Endodermal cell (in vitro differentiated cells): ENCODE results near the gene CCDC158. TPM values are rescaled to one million over a fixed set of nuclear protein-coding genes. Genes with fewer than 3 reads are reported as not detected.

Experiments
- DNase-seq: peaks from one replicate; pipeline ENCODE4 v3.0.0-alpha.2; 2017
- H3K27ac ChIP-seq: 2 replicates; pipeline ENCODE4 v1.5.1; 2013; ENCODE audit warnings: mild to moderate bottlenecking, low read depth, low read length, moderate library complexity
- H3K27me3 ChIP-seq: 2 replicates; pipeline ENCODE4 v1.6.1; 2013; ENCODE audit warnings: mild to moderate bottlenecking, low read length, moderate library complexity; ENCODE audit not compliant: insufficient read depth, control insufficient read depth, poor library complexity, severe bottlenecking
- H3K36me3 ChIP-seq: 2 replicates; pipeline ENCODE4 v1.7.0; 2013; ENCODE audit warnings: mild to moderate bottlenecking, low read length, moderate library complexity; ENCODE audit not compliant: control insufficient read depth, insufficient read depth
- H3K4me1 ChIP-seq: one replicate; pipeline ENCODE4 v1.7.0; 2013; ENCODE audit warnings: low read length; ENCODE audit not compliant: control insufficient read depth, insufficient read depth
- H3K4me3 ChIP-seq: 2 replicates; pipeline ENCODE4 v1.5.1; 2013; ENCODE audit warnings: mild to moderate bottlenecking, low read length, moderate library complexity
- H3K9ac ChIP-seq: 2 replicates; pipeline ENCODE4 v1.6.1; 2013; ENCODE audit warnings: mild to moderate bottlenecking, low read length, moderate library complexity; ENCODE audit not compliant: poor library complexity, severe bottlenecking; ENCODE audit errors: extremely low read depth
- H3K9me3 ChIP-seq: 2 replicates; pipeline ENCODE4 v1.6.1; 2013; ENCODE audit warnings: mild to moderate bottlenecking, low read length, moderate library complexity; ENCODE audit not compliant: control insufficient read depth
- H3K27ac Mint-ChIP-seq: 2 replicates; pipeline ENCODE4 v1.8.0; 2020; ENCODE audit warnings: mixed read lengths
- H3K27me3 Mint-ChIP-seq: 2 replicates; pipeline ENCODE4 v1.8.0; 2021; ENCODE audit warnings: mild to moderate bottlenecking, mixed read lengths; ENCODE audit not compliant: insufficient read depth
- H3K36me3 Mint-ChIP-seq: 2 replicates; pipeline ENCODE4 v1.8.0; 2020; ENCODE audit warnings: low read depth, mixed read lengths
- H3K4me1 Mint-ChIP-seq: 2 replicates; pipeline ENCODE4 v1.8.0; 2020; ENCODE audit warnings: mixed read lengths
- H3K4me3 Mint-ChIP-seq: 2 replicates; pipeline ENCODE4 v1.8.0; 2020; ENCODE audit warnings: mild to moderate bottlenecking, moderate library complexity, mixed read lengths
- H3K9me3 Mint-ChIP-seq: 2 replicates; pipeline ENCODE4 v1.8.0; 2020; ENCODE audit warnings: mild to moderate bottlenecking, mixed read lengths
- CTCF ChIP-seq: fragments of 200-600 bp; sonication (generic); conservative IDR thresholded peaks from 2 replicates; pipeline ENCODE4 v1.5.0; 2021; ENCODE audit warnings: antibody characterized with exemption, mild to moderate bottlenecking
- WGBS, 2 experiments: methylation state at CpG; one replicate each; pipeline versions ENCODE4 v1.1.5 to v1.1.7; 2013; ENCODE audit warnings: missing lambda C conversion rate in 2 of 2, mixed read lengths in 1 of 2; ENCODE audit not compliant: insufficient coverage in 1 of 2, insufficient read length in 1 of 2; 5-methylcytosine and 5-hydroxymethylcytosine counted together
- total RNA-seq, 2 donors: library from RNA; stranded (reverse); fragmentation: NEBNext Ultra II Directional in 1 of 2; extraction: Animal tissue kit (Norgen Biotek cat#: 25700) in 1 of 2; gene quantifications; 2 replicates in 1 of 2; 3 replicates in 1 of 2; pipeline ENCODE4 v1.2.1, GENCODE V29; 2021

CCDC158 gene
- total RNA-seq, 2 donors from 2014 or later = not detected

GRCh38 chr4:76276813-76277212 lies 144.1 kb downstream of the CCDC158 start:
- H3K4me1 Mint-ChIP-seq = no peaks in the 10 kb centered on the region
- H3K27me3 ChIP-seq = no peaks in the 10 kb centered on the region
- H3K27me3 Mint-ChIP-seq = no peaks in the 10 kb centered on the region
- H3K4me3 ChIP-seq = no peak overlapping the region
- H3K9ac ChIP-seq = no peak overlapping the region
- TF ChIP-seq CTCF = no peak
- 87 to 97% methylated on average over 8 to 9 of the region's 9 CpGs for WGBS, 2 experiments
- no peak overlapping the region for H3K27ac Mint-ChIP-seq
- no peaks in the 10 kb centered on the region for H3K9me3 ChIP-seq
- DNase-seq = no peak
- no peaks in the 10 kb centered on the region for H3K36me3 Mint-ChIP-seq
- no peak overlapping the region for H3K27ac ChIP-seq
- no peaks in the 10 kb centered on the region for H3K9me3 Mint-ChIP-seq
- H3K4me3 Mint-ChIP-seq = no peak overlapping the region
- H3K4me1 ChIP-seq = no peaks in the 10 kb centered on the region
- no peaks in the 10 kb centered on the region for H3K36me3 ChIP-seq

GRCh38 chr4:76275486-76276124 lies 145.3 kb downstream of the CCDC158 start:
- Histone ChIP-seq H3K9ac (no peak overlapping the region), H3K4me3 (no peak overlapping the region), H3K27me3 (no peaks in the 10 kb centered on the region), H3K9me3 (no peaks in the 10 kb centered on the region), H3K4me1 (no peaks in the 10 kb centered on the region), H3K27ac (no peak overlapping the region), H3K36me3 (no peaks in the 10 kb centered on the region)
- TF ChIP-seq CTCF = no peak
- no peak overlapping the region for H3K4me3 Mint-ChIP-seq
- no peak for DNase-seq
- no peaks in the 10 kb centered on the region for H3K27me3 Mint-ChIP-seq
- no peaks in the 10 kb centered on the region for H3K4me1 Mint-ChIP-seq
- H3K27ac Mint-ChIP-seq = no peak overlapping the region
- H3K9me3 Mint-ChIP-seq = no peaks in the 10 kb centered on the region
- 88 to 100% methylated on average over 1 to 3 of the region's 3 CpGs for WGBS, 2 experiments
- no peaks in the 10 kb centered on the region for H3K36me3 Mint-ChIP-seq

DNA sequence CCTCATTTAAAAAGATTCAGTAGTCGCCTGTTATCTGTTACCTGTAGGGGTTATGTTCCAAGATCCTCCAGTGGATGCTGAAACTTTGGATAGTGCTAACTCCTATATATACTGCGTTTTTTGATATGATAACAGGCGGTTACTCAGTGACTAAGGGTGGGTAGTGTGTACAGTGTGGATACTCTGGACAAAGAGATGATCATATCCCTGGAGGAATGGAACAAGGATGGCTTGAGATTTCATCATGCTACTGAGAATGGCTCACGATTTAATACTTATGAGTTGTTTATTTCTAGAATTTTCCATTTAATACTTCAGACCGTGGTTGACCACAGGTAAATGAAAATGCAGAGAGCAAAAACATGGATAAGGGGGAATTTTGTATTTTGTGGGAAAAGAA lies 147.9 kb downstream of the CCDC158 start:
- no peaks in the 10 kb centered on the region for H3K4me1 ChIP-seq
- H3K27me3 ChIP-seq = no peaks in the 10 kb centered on the region
- no peaks in the 10 kb centered on the region for H3K36me3 ChIP-seq
- H3K27me3 Mint-ChIP-seq = no peaks in the 10 kb centered on the region
- H3K4me3 Mint-ChIP-seq = no peak overlapping the region
- WGBS, 2 experiments = 80 to 90% methylated on average over 2 to 5 of the region's 5 CpGs
- H3K36me3 Mint-ChIP-seq = no peaks in the 10 kb centered on the region
- no peak for DNase-seq
- H3K4me1 Mint-ChIP-seq = no peaks in the 10 kb centered on the region
- H3K4me3 ChIP-seq = no peak overlapping the region
- H3K9me3 Mint-ChIP-seq = no peaks in the 10 kb centered on the region
- no peak overlapping the region for H3K27ac ChIP-seq
- H3K9me3 ChIP-seq = no peaks in the 10 kb centered on the region
- no peak overlapping the region for H3K9ac ChIP-seq
- no peak overlapping the region for H3K27ac Mint-ChIP-seq
- TF ChIP-seq CTCF = no peak
